ENCODE measurements around the gene ADSS1. TPM values are rescaled to one million over a fixed set of nuclear protein-coding genes. Genes with fewer than 3 reads are reported as not detected.

The ADSS1 gene
- total RNA-seq, 1 experiment from 2014 or later = 0.52 TPM

DNA sequence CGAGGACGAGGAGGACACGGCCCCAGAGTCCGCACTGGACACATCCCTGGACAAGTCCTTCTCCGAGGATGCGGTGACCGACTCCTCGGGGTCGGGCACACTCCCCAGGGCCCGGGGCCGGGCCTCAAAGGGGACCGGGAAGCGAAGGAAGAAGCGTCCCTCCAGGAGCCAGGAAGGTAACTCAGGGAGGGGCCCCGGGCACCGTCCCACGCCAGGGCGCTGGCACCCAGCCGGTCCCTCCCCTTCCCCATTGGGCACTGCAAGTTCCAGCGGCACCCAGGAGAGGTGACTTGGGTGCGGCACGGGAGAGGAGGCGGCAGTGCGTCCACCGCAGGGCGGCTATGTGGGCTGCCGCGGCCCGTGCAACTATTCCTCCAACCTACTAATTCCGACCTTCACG, 9.3 kb upstream of the ADSS1 start:
- Histone ChIP-seq H3K36me3 (ENCODE audit: insufficient read depth, low read length, poor library complexity, severe bottlenecking) (peaks cover 42% of the 10 kb centered on the region), H3K4me3 (ENCODE audit: low read depth, low read length, poor library complexity, severe bottlenecking) (no peak overlapping the region), H3K27ac (ENCODE audit: low read depth, low read length, poor library complexity, severe bottlenecking) (no peak overlapping the region), H3K27me3 (replicated peaks; ENCODE audit: insufficient read depth, low read depth, low read length, poor library complexity) (no peaks in the 10 kb centered on the region), H3K4me1 (ENCODE audit: insufficient read depth, low read length, poor library complexity, severe bottlenecking) (no peaks in the 10 kb centered on the region), H3K9me3 (ENCODE audit: low read depth, low read length, poor library complexity, severe bottlenecking) (no peaks in the 10 kb centered on the region)
- no TSS peak for BruUV-seq (replicated peaks)
- POLR2A ChIA-PET (ENCODE audit: low non-redundant PET) = no interaction called here
- CTCF ChIA-PET = no interaction called here
- intact Hi-C loops (cut with micrococcal nuclease; ENCODE audit: unreplicated experiment) = no loop called here
- TF ChIP-seq, protein P1, sequence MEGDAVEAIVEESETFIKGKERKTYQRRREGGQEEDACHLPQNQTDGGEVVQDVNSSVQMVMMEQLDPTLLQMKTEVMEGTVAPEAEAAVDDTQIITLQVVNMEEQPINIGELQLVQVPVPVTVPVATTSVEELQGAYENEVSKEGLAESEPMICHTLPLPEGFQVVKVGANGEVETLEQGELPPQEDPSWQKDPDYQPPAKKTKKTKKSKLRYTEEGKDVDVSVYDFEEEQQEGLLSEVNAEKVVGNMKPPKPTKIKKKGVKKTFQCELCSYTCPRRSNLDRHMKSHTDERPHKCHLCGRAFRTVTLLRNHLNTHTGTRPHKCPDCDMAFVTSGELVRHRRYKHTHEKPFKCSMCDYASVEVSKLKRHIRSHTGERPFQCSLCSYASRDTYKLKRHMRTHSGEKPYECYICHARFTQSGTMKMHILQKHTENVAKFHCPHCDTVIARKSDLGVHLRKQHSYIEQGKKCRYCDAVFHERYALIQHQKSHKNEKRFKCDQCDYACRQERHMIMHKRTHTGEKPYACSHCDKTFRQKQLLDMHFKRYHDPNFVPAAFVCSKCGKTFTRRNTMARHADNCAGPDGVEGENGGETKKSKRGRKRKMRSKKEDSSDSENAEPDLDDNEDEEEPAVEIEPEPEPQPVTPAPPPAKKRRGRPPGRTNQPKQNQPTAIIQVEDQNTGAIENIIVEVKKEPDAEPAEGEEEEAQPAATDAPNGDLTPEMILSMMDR (conservative IDR thresholded peaks at IDR 0.05; ENCODE audit: low read depth, low read length) = no peak
- no peak for TF ChIP-seq EZH2 (IDR thresholded peaks at IDR 0.05; ENCODE audit: borderline replicate concordance, low read depth, low read length, poor library complexity, severe bottlenecking)
- DNase-seq (ENCODE audit: low spot score) = no peak

DNA sequence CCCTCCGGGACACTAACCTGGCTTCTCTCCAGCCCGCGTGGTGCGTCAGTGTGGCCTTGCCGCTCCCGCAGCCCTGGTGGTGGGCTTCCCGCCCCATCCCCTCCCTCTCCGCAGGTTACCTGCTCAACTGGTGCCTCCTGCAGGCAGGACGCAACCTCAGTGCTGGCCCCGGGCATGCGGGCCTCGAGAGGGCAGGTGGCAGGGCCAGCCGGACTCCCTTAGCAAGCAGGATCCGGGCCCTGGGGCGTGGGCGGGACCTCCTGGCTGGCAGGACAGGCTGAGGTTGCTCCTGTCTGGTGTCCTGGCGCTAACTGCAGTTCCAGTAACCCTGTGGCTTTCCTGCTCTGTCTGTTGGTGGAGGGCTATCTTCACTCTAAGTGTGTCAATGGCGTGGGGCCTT, 8.6 kb upstream of the ADSS1 start:
- Histone ChIP-seq H3K36me3 (ENCODE audit: insufficient read depth, low read length, poor library complexity, severe bottlenecking) (peaks cover 37% of the 10 kb centered on the region), H3K27ac (ENCODE audit: low read depth, low read length, poor library complexity, severe bottlenecking) (no peak overlapping the region)
- POLR2A ChIA-PET (ENCODE audit: low non-redundant PET) = no interaction called here

DNA sequence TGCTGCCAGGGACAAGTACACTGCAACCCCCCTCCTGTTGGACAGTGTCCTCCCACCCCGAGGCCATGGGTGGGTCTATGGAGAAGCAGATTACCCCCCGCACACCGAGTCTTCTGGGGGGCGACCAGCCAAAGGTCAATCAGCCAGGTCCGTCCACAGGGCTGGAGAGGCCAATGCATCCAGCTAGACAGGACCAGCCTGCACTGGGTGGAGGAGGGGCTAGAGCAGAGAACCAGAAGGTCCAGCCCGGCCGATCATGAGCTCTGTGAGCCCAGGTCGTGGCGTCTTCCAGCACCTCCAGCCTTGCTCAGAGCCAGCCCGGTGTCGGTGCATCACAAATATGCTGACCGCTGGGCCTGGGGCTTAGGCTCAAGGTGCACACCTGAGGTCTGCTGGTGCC, 8.2 kb upstream of the ADSS1 start:
- no peak for TF ChIP-seq EZH2 (IDR thresholded peaks at IDR 0.05; ENCODE audit: borderline replicate concordance, low read depth, low read length, poor library complexity, severe bottlenecking)
- TF ChIP-seq, protein P1 (conservative IDR thresholded peaks at IDR 0.05; ENCODE audit: low read depth, low read length) = no peak
- no peaks in the 10 kb centered on the region for H3K27me3 ChIP-seq (replicated peaks; ENCODE audit: insufficient read depth, low read depth, low read length, poor library complexity)
- no peaks in the 10 kb centered on the region for H3K4me1 ChIP-seq (ENCODE audit: insufficient read depth, low read length, poor library complexity, severe bottlenecking)
- ChIA-PET CTCF (no interaction called here), POLR2A (ENCODE audit: low non-redundant PET) (no interaction called here)
- peaks cover 36% of the 10 kb centered on the region for H3K36me3 ChIP-seq (ENCODE audit: insufficient read depth, low read length, poor library complexity, severe bottlenecking)
- H3K9me3 ChIP-seq (ENCODE audit: low read depth, low read length, poor library complexity, severe bottlenecking) = no peaks in the 10 kb centered on the region
- intact Hi-C loops (cut with micrococcal nuclease; ENCODE audit: unreplicated experiment) = no loop called here
- no TSS peak for BruUV-seq (replicated peaks)
- H3K27ac ChIP-seq (ENCODE audit: low read depth, low read length, poor library complexity, severe bottlenecking) = no peak overlapping the region
- no peak overlapping the region for H3K4me3 ChIP-seq (ENCODE audit: low read depth, low read length, poor library complexity, severe bottlenecking)
- no peak for DNase-seq (ENCODE audit: low spot score)

More for the DNA sequence above, 8.6 kb upstream of the ADSS1 start:
- DNase-seq (ENCODE audit: low spot score) = no peak
- BruUV-seq (replicated peaks) = no TSS peak
- Histone ChIP-seq H3K4me3 (ENCODE audit: low read depth, low read length, poor library complexity, severe bottlenecking) (no peak overlapping the region), H3K4me1 (ENCODE audit: insufficient read depth, low read length, poor library complexity, severe bottlenecking) (no peaks in the 10 kb centered on the region), H3K9me3 (ENCODE audit: low read depth, low read length, poor library complexity, severe bottlenecking) (no peaks in the 10 kb centered on the region), H3K27me3 (replicated peaks; ENCODE audit: insufficient read depth, low read depth, low read length, poor library complexity) (no peaks in the 10 kb centered on the region)
- intact Hi-C loops (cut with micrococcal nuclease; ENCODE audit: unreplicated experiment) = no loop called here
- TF ChIP-seq, protein P1 (conservative IDR thresholded peaks at IDR 0.05; ENCODE audit: low read depth, low read length) = no peak
- no peak for TF ChIP-seq EZH2 (IDR thresholded peaks at IDR 0.05; ENCODE audit: borderline replicate concordance, low read depth, low read length, poor library complexity, severe bottlenecking)
- CTCF ChIA-PET = no interaction called here
